ENCODE results near the gene ZNF20. TPM values are rescaled to one million over a fixed set of nuclear protein-coding genes. Genes with fewer than 3 reads are reported as not detected.
A peak's percentile ranks its signal among the peaks of the same experiment; 100 is the strongest.

The ZNF20 gene
- polyA plus RNA-seq (1.6 to 3.4 TPM (median 2.4 TPM) in 3 replicates), polyA minus RNA-seq (1.8 to 4.2 TPM (median 3.4 TPM) in 3 replicates)
- polyA plus RNA-seq (2011; ENCODE audit: low read depth), result 1.4 TPM
- polyA plus RNA-seq (2011; cell fraction: cytosol; rRNA removed), result 0.48 and 1.8 TPM in 2 replicates
- polyA plus RNA-seq (2011; cell fraction: nucleus; rRNA removed), result 2.7 TPM in 2 replicates
- 1.6 and 4.1 TPM in 2 replicates for polyA plus RNA-seq (2012; ENCODE audit: low replicate concordance)
- 3.6 TPM for polyA minus RNA-seq (2011; cell fraction: cytosol; rRNA and poly(A)+ RNA removed)
- 4.0 and 4.2 TPM in 2 replicates for polyA minus RNA-seq (2011; cell fraction: nucleus; rRNA and poly(A)+ RNA removed)

DNA sequence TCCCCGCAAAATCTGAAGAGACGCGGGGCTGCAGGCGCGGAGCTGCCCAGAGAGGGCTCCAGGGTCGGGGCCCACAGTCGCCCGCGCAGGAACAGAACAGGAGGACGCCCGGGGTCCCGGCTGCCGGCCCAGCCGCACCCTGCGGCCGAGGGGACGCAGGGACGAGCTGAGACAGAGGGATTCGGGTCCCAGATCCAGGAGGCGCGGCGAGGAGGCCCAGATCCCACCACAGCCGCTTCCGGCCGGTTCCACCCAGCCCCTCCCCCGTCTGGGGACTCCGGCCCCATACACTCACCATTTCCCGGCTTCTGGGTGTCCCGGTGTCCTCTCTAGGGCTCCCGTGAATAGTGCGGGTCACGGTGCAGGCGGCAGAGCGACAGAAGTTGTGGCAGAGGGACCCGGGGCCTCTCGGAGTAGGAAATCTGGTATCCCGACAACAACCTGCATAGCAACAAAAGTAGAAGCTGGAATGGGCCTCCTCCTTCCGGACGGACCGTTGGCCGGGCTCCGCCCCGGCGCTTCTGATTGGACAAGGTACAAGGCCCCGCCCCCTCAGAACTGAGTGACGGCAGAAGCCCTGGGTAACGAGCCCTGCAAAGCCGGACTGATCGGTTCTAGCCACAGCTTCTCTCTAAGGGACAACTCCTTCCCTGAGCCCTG, at the start of gene ZNF20:
TSS of gene ZNF20 (minus strand) at position 466 of the 660 bp plus-strand sequence. CDS start at position 298, 168 bp downstream.
- H3K27me3 ChIP-seq (ENCODE audit: control insufficient read depth, extremely low read depth, insufficient read depth, low read length), result no peaks in the 10 kb centered on the region
- H3K9me1 ChIP-seq (ENCODE audit: control insufficient read depth, extremely low read depth, insufficient read depth, low read length), result no peaks in the 10 kb centered on the region

DNA sequence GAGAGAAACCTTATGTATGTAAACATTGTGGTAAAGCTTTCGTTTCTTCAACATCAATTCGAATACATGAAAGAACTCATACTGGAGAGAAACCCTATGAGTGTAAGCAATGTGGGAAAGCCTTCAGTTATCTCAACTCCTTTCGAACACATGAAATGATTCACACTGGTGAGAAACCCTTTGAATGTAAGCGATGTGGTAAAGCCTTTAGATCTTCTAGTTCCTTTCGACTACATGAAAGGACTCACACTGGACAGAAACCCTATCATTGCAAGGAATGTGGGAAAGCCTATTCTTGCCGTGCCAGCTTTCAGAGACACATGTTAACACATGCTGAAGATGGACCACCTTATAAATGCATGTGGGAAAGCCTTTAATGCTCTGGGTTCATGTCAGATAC, 47.5 kb upstream of the ZNF20 start:
- Histone ChIP-seq H3K4me1 (ENCODE audit: control insufficient read depth, extremely low read depth, insufficient read depth, low read length) (no peaks in the 10 kb centered on the region), H2AFZ (ENCODE audit: control insufficient read depth, low read length) (no peak overlapping the region), H3K4me2 (ENCODE audit: control insufficient read depth, extremely low read depth, insufficient read depth, low read depth, low read length) (no peak overlapping the region), H3K36me3 (ENCODE audit: control insufficient read depth in 2 of 2, extremely low read depth in 1 of 2, insufficient read depth in 2 of 2, low read length in 2 of 2) (peaks cover 12 to 18% of the 10 kb centered on the region in 2 experiments), H3K9ac (ENCODE audit: control insufficient read depth, extremely low read depth, insufficient read depth, low read length) (no peak overlapping the region), H3K27me3 (ENCODE audit: control insufficient read depth, extremely low read depth, insufficient read depth, low read length) (no peaks in the 10 kb centered on the region), H3K9me3 (ENCODE audit: control insufficient read depth, low read depth, low read length) (peaks cover 36% of the 10 kb centered on the region), H3K79me2 (ENCODE audit: control insufficient read depth, insufficient read depth, low read length) (no peaks in the 10 kb centered on the region), H3K4me3 (ENCODE audit: control insufficient read depth in 2 of 3, extremely low read depth in 1 of 3, insufficient read depth in 2 of 3, low read depth in 1 of 3, low read length in 3 of 3) (no peak overlapping the region), H3K27ac (ENCODE audit: control insufficient read depth, insufficient read depth, low read length) (no peak overlapping the region), H3K9me1 (ENCODE audit: control insufficient read depth, extremely low read depth, insufficient read depth, low read length) (no peaks in the 10 kb centered on the region), H4K20me1 (ENCODE audit: control insufficient read depth, extremely low read depth, insufficient read depth, low read length) (no peaks in the 10 kb centered on the region)
- TF ChIP-seq, protein P1, sequence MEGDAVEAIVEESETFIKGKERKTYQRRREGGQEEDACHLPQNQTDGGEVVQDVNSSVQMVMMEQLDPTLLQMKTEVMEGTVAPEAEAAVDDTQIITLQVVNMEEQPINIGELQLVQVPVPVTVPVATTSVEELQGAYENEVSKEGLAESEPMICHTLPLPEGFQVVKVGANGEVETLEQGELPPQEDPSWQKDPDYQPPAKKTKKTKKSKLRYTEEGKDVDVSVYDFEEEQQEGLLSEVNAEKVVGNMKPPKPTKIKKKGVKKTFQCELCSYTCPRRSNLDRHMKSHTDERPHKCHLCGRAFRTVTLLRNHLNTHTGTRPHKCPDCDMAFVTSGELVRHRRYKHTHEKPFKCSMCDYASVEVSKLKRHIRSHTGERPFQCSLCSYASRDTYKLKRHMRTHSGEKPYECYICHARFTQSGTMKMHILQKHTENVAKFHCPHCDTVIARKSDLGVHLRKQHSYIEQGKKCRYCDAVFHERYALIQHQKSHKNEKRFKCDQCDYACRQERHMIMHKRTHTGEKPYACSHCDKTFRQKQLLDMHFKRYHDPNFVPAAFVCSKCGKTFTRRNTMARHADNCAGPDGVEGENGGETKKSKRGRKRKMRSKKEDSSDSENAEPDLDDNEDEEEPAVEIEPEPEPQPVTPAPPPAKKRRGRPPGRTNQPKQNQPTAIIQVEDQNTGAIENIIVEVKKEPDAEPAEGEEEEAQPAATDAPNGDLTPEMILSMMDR (optimal IDR thresholded peaks at IDR 0.05 in 1 of 3, IDR thresholded peaks at IDR 0.05 in 1 of 3, conservative IDR thresholded peaks at IDR 0.05 in 1 of 3; ENCODE audit: extremely low read depth in 1 of 3, insufficient read depth in 2 of 3, low read length in 3 of 3), result no peak
- TF ChIP-seq EZH2 (IDR thresholded peaks at IDR 0.05; ENCODE audit: low read length), result no peak
- DNase-seq (ENCODE audit: low read depth, low spot score) (no peak), FAIRE-seq (no peak)
- dilution Hi-C loops (cut with MboI; ENCODE audit: extremely low pct_ligation_motif_present, low sequenced_read_pairs), result no loop called here

More for the DNA sequence above, at the start of gene ZNF20:
- H3K27ac ChIP-seq (ENCODE audit: control insufficient read depth, insufficient read depth, low read length), result peak within 1 kb of the TSS; percentile 68
- peaks cover 7% of the 10 kb centered on the region for H3K4me1 ChIP-seq (ENCODE audit: control insufficient read depth, extremely low read depth, insufficient read depth, low read length)
- H3K9ac ChIP-seq (ENCODE audit: control insufficient read depth, extremely low read depth, insufficient read depth, low read length), result peak within 1 kb of the TSS; percentile 77
- peaks cover under 1% of the 10 kb centered on the region for H3K9me3 ChIP-seq (ENCODE audit: control insufficient read depth, low read depth, low read length)
- dilution Hi-C loops (cut with MboI; ENCODE audit: extremely low pct_ligation_motif_present, low sequenced_read_pairs), result no loop called here
- H2AFZ ChIP-seq (ENCODE audit: control insufficient read depth, low read length), result peak within 1 kb of the TSS; percentile 87
- FAIRE-seq, result peak; percentile 67
- H3K4me3 ChIP-seq (ENCODE audit: control insufficient read depth in 2 of 3, extremely low read depth in 1 of 3, insufficient read depth in 2 of 3, low read depth in 1 of 3, low read length in 3 of 3), result peak within 1 kb of the TSS; percentile 77 to 94 (median 83)
- H4K20me1 ChIP-seq (ENCODE audit: control insufficient read depth, extremely low read depth, insufficient read depth, low read length), result no peaks in the 10 kb centered on the region
- peaks cover under 1 to 8% of the 10 kb centered on the region in 2 experiments for H3K36me3 ChIP-seq (ENCODE audit: control insufficient read depth in 2 of 2, extremely low read depth in 1 of 2, insufficient read depth in 2 of 2, low read length in 2 of 2)
- TF ChIP-seq, protein P1 (optimal IDR thresholded peaks at IDR 0.05 in 1 of 3, IDR thresholded peaks at IDR 0.05 in 1 of 3, conservative IDR thresholded peaks at IDR 0.05 in 1 of 3; ENCODE audit: extremely low read depth in 1 of 3, insufficient read depth in 2 of 3, low read length in 3 of 3), result no peak
- no peak for TF ChIP-seq EZH2 (IDR thresholded peaks at IDR 0.05; ENCODE audit: low read length)
- H3K79me2 ChIP-seq (ENCODE audit: control insufficient read depth, insufficient read depth, low read length), result peaks cover 15% of the 10 kb centered on the region
- peak; percentile 67 for DNase-seq (ENCODE audit: low read depth, low spot score)
- peak within 1 kb of the TSS; percentile 73 for H3K4me2 ChIP-seq (ENCODE audit: control insufficient read depth, extremely low read depth, insufficient read depth, low read depth, low read length)

All from keratinocyte (primary cell).